Superior temporal gyrus (tissue), 1 donor: ENCODE results near the gene CYLD.

Experiments used
- DNase-seq: peaks from one replicate; pipeline ENCODE4 v3.0.0-alpha.2; 2016; ENCODE audit errors: extremely low spot score

CYLD gene

DNA sequence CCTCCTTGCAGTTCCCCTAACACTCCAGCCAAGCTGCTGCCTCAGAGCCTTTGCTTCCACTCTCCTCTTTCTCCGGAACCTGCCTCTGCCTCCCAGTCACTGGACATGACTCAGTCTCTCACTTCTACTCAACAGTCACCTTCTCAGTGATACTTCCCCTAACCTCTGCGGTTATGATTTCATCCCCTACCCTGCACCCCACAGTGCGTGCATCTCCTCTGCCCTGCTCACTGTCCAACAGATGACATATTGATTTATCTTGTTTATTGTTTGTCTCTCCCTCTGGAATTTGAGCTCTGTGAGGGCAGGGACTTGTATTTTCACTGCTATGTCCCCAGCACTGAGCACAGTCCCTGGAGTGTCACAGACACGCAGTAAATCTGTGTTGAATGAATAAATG lies 100.7 kb downstream of the CYLD start:
- DNase-seq: no peak

GRCh38 chr16:50844840-50845239 lies 103.0 kb downstream of the CYLD start:
- no peak for DNase-seq

- DNase-seq: no peak
Measured at GRCh38 chr16:50845296-50845695, 103.4 kb downstream of the CYLD start.

DNA sequence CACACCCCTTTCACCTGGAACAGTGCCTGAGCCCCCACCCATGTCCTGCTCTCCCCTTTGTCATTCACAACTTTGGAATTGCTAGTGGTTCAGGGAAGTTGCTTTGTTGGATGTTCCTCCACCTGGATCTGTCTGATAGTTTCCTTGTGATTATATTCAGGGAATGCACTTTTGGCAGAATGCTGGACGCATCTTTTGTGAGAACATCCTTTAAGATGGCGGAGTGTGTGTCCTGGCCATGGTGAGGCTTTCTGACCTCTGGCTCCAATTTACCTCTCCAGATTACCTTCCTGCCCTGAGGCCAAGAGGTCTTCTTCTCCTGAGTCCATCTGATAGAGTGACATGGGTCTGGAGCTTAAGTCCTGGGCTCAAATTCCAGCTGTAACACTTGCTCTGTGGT lies 104.6 kb downstream of the CYLD start:
- DNase-seq: no peak

DNA sequence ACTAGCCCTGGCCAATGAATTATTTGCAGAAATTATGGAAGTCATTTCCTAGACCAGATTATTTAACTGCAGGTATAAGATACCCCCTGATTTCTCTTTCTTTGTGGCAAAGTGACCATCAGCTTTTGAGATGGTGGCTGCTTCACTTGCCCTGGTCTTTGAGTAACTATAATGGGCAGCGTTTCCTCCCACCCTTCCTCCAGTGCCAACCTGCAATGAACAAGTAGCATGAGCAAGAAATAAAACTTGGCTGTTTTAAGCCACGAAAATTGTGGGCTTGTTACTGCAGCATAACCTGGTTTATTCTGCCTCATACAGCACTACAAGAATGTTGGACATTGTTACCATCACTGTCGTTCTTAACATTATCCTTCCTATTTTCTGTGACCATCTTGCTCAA lies 105.3 kb downstream of the CYLD start:
- DNase-seq: no peak

DNA sequence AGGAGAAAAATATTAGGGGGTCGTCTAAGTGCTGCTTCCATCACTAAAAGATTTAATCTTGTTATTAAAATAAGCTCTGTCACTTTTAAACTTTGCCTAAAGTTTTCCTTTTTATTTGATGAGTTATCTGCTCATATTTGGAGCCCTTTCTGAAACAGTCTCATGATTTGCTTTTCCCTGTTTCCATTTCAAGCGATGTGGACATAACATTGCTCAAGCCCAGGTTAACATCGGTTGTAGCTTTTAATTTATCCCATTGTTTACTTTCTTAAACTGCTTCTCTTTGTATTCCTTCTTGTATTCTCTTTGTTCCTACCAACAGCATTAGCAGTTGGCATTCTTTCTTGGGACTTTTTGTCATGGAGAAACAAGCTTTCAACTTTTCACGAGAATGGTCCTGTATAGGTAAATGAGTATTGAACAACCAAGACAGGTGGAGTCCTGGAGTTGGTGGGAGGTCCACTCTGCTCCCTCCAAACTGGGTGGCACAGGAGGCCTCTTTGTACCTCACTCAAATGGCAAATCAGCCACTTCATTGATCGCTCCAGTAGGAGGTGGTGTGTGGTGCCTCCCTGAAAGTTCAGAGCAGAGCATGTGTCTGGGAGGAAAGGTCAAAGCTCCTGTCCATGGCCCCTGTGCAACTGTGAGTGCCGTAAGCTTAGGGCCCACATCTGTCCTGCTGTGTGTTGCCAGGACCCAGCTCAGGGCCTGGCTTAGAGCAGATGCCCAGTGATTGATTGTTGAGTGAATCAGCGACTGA lies 107.0 kb downstream of the CYLD start:
- no peak for DNase-seq
